ENCODE data around the gene C16orf54. TPM values are rescaled to one million over a fixed set of nuclear protein-coding genes. Genes with fewer than 3 reads are reported as not detected.

Gene C16orf54
- total RNA-seq, 1 experiment from 2014 or later: not detected

DNA sequence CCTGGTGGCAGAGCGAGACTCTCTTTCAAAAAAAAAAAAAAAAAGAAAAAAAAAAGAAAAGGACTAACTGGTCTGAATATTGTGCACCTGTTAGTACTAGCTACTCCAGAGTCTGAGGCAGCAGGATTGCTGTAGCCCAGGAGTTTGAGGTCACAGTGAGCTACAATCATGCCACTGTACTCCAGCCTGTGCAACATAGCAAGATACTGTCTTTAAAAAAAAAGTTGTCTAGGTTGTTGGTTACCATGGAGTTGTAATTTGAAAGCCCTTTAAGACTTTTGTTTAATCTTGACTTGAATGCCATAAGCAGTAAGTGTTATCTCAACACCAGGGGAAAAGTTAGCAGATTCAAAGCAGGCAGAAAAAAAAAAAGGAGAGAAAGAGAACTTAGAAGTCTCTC is 10.9 kb upstream of the C16orf54 start:
- no peak overlapping the region for H3K4me2 ChIP-seq (ENCODE audit: insufficient read depth, insufficient read length, low read length)
- no peak overlapping the region for H2AK5ac ChIP-seq (ENCODE audit: insufficient read length, low read length)
- H3K4me1 ChIP-seq (ENCODE audit: insufficient read depth, low read length): no peaks in the 10 kb centered on the region
- H3K4me1 Mint-ChIP-seq: peaks cover 5 to 14% of the 10 kb centered on the region in 2 experiments; a peak in 2 of 4 replicates
- H4K5ac ChIP-seq (ENCODE audit: insufficient read length, low read depth, low read length): no peak overlapping the region
- no peaks in the 10 kb centered on the region for H3K27me3 ChIP-seq (ENCODE audit: insufficient read depth, low read length)
- no peaks in the 10 kb centered on the region for H3K79me2 ChIP-seq (ENCODE audit: insufficient read depth, low read length)
- no peak overlapping the region for H3K9ac ChIP-seq (ENCODE audit: extremely low read depth, insufficient read length, low read length)
- no peaks in the 10 kb centered on the region for H3K79me1 ChIP-seq (ENCODE audit: insufficient read depth, low read depth, low read length, poor library complexity, severe bottlenecking)
- H3K27ac ChIP-seq (ENCODE audit: insufficient read length, low read depth, low read length): no peak overlapping the region
- H3K9me3 ChIP-seq (ENCODE audit: control insufficient read depth, low read depth, low read length): no peaks in the 10 kb centered on the region
- no CpG with 5 or more reads among the region's 1 CpG for WGBS (ENCODE audit: extremely low coverage, insufficient read length, low lambda C conversion rate)
- no peak overlapping the region for H3K56ac ChIP-seq (ENCODE audit: insufficient read length, low read depth, low read length)
- no peak overlapping the region for H2AFZ ChIP-seq (ENCODE audit: low read length)
- H2BK15ac ChIP-seq (ENCODE audit: low read depth, low read length): no peak overlapping the region
- H2BK5ac ChIP-seq (ENCODE audit: insufficient read length, low read length): no peak overlapping the region
- H4K8ac ChIP-seq (replicated peaks; ENCODE audit: insufficient read length, low read depth, low read length): no peak overlapping the region
- H3K27me3 Mint-ChIP-seq (ENCODE audit: low read depth): no peaks in the 10 kb centered on the region; the same call in 1 of the 2 replicates
- TF ChIP-seq, protein P1, sequence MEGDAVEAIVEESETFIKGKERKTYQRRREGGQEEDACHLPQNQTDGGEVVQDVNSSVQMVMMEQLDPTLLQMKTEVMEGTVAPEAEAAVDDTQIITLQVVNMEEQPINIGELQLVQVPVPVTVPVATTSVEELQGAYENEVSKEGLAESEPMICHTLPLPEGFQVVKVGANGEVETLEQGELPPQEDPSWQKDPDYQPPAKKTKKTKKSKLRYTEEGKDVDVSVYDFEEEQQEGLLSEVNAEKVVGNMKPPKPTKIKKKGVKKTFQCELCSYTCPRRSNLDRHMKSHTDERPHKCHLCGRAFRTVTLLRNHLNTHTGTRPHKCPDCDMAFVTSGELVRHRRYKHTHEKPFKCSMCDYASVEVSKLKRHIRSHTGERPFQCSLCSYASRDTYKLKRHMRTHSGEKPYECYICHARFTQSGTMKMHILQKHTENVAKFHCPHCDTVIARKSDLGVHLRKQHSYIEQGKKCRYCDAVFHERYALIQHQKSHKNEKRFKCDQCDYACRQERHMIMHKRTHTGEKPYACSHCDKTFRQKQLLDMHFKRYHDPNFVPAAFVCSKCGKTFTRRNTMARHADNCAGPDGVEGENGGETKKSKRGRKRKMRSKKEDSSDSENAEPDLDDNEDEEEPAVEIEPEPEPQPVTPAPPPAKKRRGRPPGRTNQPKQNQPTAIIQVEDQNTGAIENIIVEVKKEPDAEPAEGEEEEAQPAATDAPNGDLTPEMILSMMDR (conservative IDR thresholded peaks at IDR 0.05): no peak
- H3K23ac ChIP-seq (ENCODE audit: insufficient read length, low read depth, low read length): no peak overlapping the region
- no peaks in the 10 kb centered on the region; a peak in 1 of 5 replicates for H3K9me3 Mint-ChIP-seq
- H3K27ac Mint-ChIP-seq: no peak overlapping the region
- H3K14ac ChIP-seq (ENCODE audit: insufficient read depth, low read length): no peak overlapping the region
- H3T11ph ChIP-seq (ENCODE audit: low read length): no peak overlapping the region
- H3K23me2 ChIP-seq (ENCODE audit: insufficient read length, low read depth, low read length, poor library complexity, severe bottlenecking): no peaks in the 10 kb centered on the region
- no peak overlapping the region for H2BK120ac ChIP-seq (ENCODE audit: low read depth, low read length, poor library complexity, severe bottlenecking)
- no peak for DNase-seq
- H2BK20ac ChIP-seq (ENCODE audit: low read depth, low read length, poor library complexity, severe bottlenecking): no peak overlapping the region
- no peak overlapping the region for H3K18ac ChIP-seq (ENCODE audit: insufficient read length, low read depth, low read length)
- no peaks in the 10 kb centered on the region for H3K36me3 Mint-ChIP-seq (ENCODE audit: insufficient read depth in 1 of 3, low read depth in 3 of 3)
- no peaks in the 10 kb centered on the region for H4K20me1 ChIP-seq (ENCODE audit: control insufficient read depth, insufficient read depth, insufficient read length)
- no peak overlapping the region for H3K4me3 Mint-ChIP-seq
- no peak overlapping the region for H3K4ac ChIP-seq (ENCODE audit: low read depth, low read length)
- H2BK12ac ChIP-seq (ENCODE audit: insufficient read length, low read depth, low read length): no peak overlapping the region
- no peak overlapping the region for H4K91ac ChIP-seq (ENCODE audit: insufficient read length, low read depth, low read length)

Measured in H9 (cell line).